Measurements from ENCODE around the gene ROBO3. TPM values are rescaled to one million over a fixed set of nuclear protein-coding genes. Genes with fewer than 3 reads are reported as not detected.

Gene ROBO3
- total RNA-seq, 1 experiment from 2014 or later: 21.3 TPM

DNA sequence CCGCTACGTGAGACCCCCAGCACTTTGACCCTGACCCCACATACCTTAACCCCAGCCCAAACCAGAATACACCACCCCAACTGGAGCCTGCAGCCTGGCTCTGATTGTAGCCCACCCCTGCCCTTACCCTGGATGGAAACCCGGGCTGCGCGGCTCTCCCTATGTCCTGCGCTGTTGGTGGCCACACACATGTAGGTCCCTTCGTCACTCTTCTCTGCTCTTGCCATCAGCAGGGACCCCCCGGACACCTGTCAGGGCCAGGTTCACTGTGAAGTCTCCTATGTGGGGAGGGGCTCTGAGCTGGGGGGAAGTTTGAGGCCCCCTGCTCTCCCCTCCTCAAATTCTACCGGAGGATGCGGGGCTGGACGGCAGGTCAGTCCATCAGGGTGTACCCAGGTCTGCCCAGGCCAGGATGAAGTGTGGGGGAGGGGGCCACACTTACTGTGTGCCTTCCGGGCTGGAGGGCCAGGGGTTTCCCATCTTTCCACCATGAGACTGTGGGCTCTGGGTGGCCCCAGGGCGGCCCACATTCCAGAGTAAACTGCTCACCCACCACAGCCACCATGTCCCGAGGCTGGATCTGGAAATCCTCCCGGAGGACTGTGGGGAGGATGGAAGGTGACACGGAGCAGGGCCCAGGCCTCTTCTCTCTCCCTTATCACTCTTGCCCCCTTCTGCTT is 31.0 kb downstream of the ROBO3 start:
- ATAC-seq: no peak
- POLR2A ChIA-PET: no interaction called here
- Mint-ChIP-seq H3K27me3 (ENCODE audit: low read depth) (peaks cover 15% of the 10 kb centered on the region), H3K27ac (no peak overlapping the region), H3K4me1 (peaks cover 25% of the 10 kb centered on the region), H3K36me3 (no peaks in the 10 kb centered on the region), H3K9me3 (no peaks in the 10 kb centered on the region), H3K4me3 (no peak overlapping the region)
- CTCF ChIA-PET: no interaction called here
- TF ChIP-seq AR (CRISPR knock-in tag; IDR thresholded peaks at IDR 0.05) (no peak), ATF1 (CRISPR knock-in tag; IDR thresholded peaks at IDR 0.05) (no peak)
- DNase-seq (ENCODE audit: low spot score): no peak

- H3K4me3 Mint-ChIP-seq: no peak overlapping the region
- ChIA-PET POLR2A (no interaction called here), CTCF (interaction anchor here (1.2 to 3.6 kb wide), 4 partner anchors 21 to 57 kb away, joined by 3 to 30 read pairs (median 6); partner anchors contain the start of gene CCDC15)
- no peak overlapping the region for H3K27ac Mint-ChIP-seq
- DNase-seq (ENCODE audit: low spot score) (no peak), ATAC-seq (no peak)
- no peaks in the 10 kb centered on the region for H3K9me3 Mint-ChIP-seq
- H3K36me3 Mint-ChIP-seq: no peaks in the 10 kb centered on the region
- H3K4me1 Mint-ChIP-seq: peaks cover 25% of the 10 kb centered on the region
- TF ChIP-seq, protein P1, sequence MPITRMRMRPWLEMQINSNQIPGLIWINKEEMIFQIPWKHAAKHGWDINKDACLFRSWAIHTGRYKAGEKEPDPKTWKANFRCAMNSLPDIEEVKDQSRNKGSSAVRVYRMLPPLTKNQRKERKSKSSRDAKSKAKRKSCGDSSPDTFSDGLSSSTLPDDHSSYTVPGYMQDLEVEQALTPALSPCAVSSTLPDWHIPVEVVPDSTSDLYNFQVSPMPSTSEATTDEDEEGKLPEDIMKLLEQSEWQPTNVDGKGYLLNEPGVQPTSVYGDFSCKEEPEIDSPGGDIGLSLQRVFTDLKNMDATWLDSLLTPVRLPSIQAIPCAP (CRISPR knock-in tag; IDR thresholded peaks at IDR 0.05): no peak
- TF ChIP-seq OVOL2 (CRISPR knock-in tag; IDR thresholded peaks at IDR 0.05; ENCODE audit: borderline replicate concordance) (no peak), NFATC4 (CRISPR knock-in tag; IDR thresholded peaks at IDR 0.05) (no peak), SOX15 (CRISPR knock-in tag; IDR thresholded peaks at IDR 0.05) (no peak), NFYB (CRISPR knock-in tag; conservative IDR thresholded peaks at IDR 0.05; ENCODE audit: low read depth) (no peak), KAT7 (CRISPR knock-in tag; IDR thresholded peaks at IDR 0.05; ENCODE audit: borderline replicate concordance) (no peak), ETV6 (CRISPR knock-in tag; IDR thresholded peaks at IDR 0.05) (no peak), CREM (CRISPR knock-in tag; IDR thresholded peaks at IDR 0.05) (no peak), JUN (CRISPR knock-in tag; IDR thresholded peaks at IDR 0.05) (no peak), ZNF121 (CRISPR knock-in tag; IDR thresholded peaks at IDR 0.05) (no peak)
- peaks cover 22% of the 10 kb centered on the region for H3K27me3 Mint-ChIP-seq (ENCODE audit: low read depth)
Observed at GRCh38 chr11:124896821-124897391, 31.7 kb downstream of the ROBO3 start.

DNA sequence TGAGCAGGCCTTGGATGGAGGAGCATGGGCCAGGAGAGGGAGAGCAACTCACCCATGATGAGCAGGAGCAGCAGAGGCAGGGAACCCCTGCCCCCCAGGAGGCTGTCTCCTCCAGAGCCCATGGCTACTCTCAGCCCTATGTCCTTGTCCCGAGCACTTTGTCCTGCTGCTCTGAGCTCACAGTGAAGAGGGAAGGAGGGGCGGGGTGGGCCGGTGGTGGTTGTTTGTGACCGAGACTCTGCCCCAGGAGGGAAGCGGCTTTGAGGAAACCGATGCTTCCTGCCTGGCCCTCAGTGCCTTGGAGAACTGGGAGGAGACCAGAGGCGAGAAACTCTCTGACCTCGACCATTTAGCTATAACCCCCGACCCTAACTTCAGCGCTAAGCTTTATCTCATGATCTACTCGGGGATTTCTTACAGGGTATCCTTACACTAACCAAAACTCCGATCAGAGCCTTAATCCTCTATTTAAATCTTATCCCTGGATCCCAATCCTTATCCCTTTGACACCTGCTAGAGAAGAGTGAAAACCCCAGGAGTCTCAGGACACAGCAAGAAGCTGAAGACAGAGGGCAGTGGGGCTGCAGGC is 32.5 kb downstream of the ROBO3 start, which contains the start of gene ROBO4:
ROBO4 (minus strand) TSS at position 192 of the 589 bp plus-strand sequence; CDS start at position 122, 70 bp downstream.
- DNase-seq (ENCODE audit: low spot score): no peak
- H3K27me3 Mint-ChIP-seq (ENCODE audit: low read depth): peaks cover 22% of the 10 kb centered on the region
- POLR2A ChIA-PET: no interaction called here
- no peaks in the 10 kb centered on the region for H3K36me3 Mint-ChIP-seq
- no peak within 1 kb of the TSS for H3K4me3 Mint-ChIP-seq
- peaks cover 25% of the 10 kb centered on the region for H3K4me1 Mint-ChIP-seq
- ATAC-seq: no peak
- no peak within 1 kb of the TSS for H3K27ac Mint-ChIP-seq
- CTCF ChIA-PET: interaction anchor here (1.0 to 3.6 kb wide), 9 partner anchors 11 to 226 kb away, joined by 3 to 30 read pairs (median 5); partner anchors contain the start of genes CCDC15 and HEPACAM
- H3K9me3 Mint-ChIP-seq: no peaks in the 10 kb centered on the region
- TF ChIP-seq, protein P2, sequence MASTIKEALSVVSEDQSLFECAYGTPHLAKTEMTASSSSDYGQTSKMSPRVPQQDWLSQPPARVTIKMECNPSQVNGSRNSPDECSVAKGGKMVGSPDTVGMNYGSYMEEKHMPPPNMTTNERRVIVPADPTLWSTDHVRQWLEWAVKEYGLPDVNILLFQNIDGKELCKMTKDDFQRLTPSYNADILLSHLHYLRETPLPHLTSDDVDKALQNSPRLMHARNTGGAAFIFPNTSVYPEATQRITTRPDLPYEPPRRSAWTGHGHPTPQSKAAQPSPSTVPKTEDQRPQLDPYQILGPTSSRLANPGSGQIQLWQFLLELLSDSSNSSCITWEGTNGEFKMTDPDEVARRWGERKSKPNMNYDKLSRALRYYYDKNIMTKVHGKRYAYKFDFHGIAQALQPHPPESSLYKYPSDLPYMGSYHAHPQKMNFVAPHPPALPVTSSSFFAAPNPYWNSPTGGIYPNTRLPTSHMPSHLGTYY (CRISPR knock-in tag; IDR thresholded peaks at IDR 0.05): no peak
- TF ChIP-seq JAZF1 (CRISPR knock-in tag; IDR thresholded peaks at IDR 0.05): no peak
- TF ChIP-seq NFATC4 (CRISPR knock-in tag; IDR thresholded peaks at IDR 0.05): no peak

Data from WTC11 (cell line).